ENCODE measurements around the gene ACBD4.

DNA sequence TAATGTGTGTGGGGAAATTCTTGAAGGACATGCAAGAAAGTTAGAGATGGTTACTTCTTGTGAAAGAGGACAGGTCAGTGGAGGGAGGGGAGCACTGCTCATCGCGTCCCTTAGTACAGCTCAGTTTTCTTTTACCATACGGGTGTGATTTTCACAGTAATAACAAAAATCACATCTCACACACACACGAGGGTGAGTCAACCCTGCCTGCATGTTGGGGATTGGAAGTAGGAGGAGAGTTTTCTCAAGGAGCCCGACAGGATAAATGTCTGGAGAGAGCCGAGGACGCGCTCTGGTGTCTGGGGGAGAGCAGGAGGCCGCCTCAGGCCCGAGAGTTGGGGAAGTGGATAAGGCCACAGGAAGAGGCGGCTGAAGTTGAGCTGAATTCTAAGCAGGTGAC lies 19.6 kb upstream of the ACBD4 start:
- TF ChIP-seq, protein P1, sequence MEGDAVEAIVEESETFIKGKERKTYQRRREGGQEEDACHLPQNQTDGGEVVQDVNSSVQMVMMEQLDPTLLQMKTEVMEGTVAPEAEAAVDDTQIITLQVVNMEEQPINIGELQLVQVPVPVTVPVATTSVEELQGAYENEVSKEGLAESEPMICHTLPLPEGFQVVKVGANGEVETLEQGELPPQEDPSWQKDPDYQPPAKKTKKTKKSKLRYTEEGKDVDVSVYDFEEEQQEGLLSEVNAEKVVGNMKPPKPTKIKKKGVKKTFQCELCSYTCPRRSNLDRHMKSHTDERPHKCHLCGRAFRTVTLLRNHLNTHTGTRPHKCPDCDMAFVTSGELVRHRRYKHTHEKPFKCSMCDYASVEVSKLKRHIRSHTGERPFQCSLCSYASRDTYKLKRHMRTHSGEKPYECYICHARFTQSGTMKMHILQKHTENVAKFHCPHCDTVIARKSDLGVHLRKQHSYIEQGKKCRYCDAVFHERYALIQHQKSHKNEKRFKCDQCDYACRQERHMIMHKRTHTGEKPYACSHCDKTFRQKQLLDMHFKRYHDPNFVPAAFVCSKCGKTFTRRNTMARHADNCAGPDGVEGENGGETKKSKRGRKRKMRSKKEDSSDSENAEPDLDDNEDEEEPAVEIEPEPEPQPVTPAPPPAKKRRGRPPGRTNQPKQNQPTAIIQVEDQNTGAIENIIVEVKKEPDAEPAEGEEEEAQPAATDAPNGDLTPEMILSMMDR (IDR thresholded peaks at IDR 0.05; ENCODE audit: insufficient read depth, low read length) = no peak
- no peak for TF ChIP-seq POLR2AphosphoS5 (IDR thresholded peaks at IDR 0.05; ENCODE audit: low read depth)
- TF ChIP-seq GABPA (IDR thresholded peaks at IDR 0.05; ENCODE audit: low read depth) = no peak
- TF ChIP-seq REST (IDR thresholded peaks at IDR 0.05; ENCODE audit: insufficient replicate concordance, low read depth) = no peak
- TF ChIP-seq SPI1 (IDR thresholded peaks at IDR 0.05; ENCODE audit: borderline replicate concordance, low read depth) = no peak
